HT-29 (cell line): ENCODE data around the gene CDKN3. TPM values are rescaled to one million over a fixed set of nuclear protein-coding genes. Genes with fewer than 3 reads are reported as not detected.
"Not testable (repeated sequence)": the region's sequence is repeated elsewhere in the genome, so short reads cannot be mapped to it uniquely, and the experiment has no call there.

Source experiments
- DNase-seq: peaks from one replicate; pipeline ENCODE4 v3.0.0-alpha.2; 2015; ENCODE audit warnings: low spot score
- total RNA-seq: library from RNA; depleted of rRNA; stranded (reverse); fragments of >200 nt; shearing (Covaris generic); gene quantifications from 2 replicates; pipeline ENCODE4 v1.2.3, GENCODE V29; 2014

Gene CDKN3
- total RNA-seq, 1 experiment from 2014 or later, result 28.7 TPM

DNA sequence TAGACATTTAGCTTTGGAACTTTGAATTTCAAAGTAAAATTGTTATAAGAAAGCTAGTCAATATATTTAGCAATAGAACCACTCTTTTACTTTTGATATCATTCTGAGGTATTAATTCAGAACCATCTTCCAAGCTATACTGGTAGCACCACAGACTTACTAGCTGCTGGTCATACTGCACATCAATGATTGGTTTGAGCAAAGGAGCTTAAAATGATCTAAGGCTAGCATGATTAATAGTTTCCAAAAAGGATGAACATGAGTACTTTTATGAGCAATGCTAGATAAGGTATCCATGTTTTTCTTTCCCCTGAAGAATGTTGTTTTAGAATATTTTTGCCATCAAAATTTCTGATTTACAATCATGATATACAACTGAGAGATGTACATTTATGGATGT lies 27.2 kb downstream of the CDKN3 start:
- DNase-seq, result no peak

DNA sequence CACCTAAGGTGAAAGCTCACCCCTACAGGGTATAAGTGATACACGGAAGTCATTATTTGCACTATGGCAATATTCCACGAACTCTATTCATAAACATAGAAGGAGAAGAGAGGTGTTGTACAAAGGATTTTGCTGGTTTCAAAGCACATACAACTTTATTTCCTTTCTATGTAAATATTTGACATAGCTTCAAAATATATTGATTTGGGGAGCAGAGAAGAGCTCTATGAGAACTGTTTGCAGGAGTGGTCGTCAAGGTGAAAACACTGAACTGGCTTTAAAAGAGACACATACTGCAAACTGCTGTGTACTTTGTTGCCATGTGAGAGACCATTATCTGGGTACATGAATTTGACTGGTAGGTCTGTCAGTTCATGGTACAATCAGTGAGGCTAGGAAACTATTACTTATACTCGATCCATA lies 27.7 kb downstream of the CDKN3 start:
- no peak for DNase-seq

DNA sequence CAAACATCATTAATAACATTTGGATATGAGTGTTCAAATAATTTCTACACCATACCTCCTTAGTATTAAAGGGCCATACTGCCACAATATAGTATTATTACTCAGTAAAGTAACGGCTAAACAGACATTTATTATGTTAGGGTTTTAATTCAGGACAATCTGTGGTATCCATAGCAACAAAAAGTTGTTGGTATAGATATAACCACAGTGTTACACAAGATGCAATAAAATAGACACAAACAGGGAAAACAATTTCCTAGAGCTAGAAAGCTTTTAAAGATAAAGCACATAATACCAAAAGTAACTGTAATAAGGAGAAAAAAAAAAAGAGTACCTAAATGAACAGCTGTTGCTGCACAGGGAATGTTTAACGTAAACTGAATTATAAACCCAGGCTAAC lies 28.3 kb downstream of the CDKN3 start:
- DNase-seq, result no peak

DNA sequence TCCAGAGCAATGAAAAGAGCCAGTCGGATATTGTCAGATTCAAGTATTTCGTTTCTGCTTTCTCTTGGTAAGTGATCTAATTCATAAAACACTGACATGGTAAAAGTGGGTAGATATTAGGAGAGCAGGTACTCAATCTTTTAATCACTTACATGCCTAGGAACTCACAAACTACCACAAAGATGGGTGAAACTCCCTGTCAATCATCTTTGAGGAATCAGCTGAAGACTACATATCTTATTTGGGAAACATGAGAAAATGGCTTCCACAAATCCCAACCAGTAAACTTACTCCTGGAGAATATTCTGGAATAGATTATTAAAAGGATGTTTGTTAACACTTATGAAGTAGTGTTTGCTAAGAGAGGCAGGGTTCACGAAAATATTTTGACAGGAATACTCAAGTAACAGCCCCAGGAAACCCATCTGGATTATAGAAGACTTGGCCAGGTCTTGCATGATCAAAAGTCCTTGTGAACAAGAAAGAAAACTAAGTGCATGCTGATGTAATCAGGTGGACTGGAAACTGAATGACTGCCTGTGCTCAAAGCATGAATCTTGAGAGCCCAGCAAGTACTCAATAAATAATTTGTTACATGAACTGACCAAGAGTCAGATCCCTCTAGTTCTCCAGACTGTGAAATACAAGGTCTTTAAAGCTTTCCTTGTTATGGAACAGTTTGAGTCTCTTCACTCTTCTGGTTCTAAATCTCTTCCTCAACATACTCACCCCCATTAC lies 28.9 kb downstream of the CDKN3 start:
- no peak for DNase-seq

DNA sequence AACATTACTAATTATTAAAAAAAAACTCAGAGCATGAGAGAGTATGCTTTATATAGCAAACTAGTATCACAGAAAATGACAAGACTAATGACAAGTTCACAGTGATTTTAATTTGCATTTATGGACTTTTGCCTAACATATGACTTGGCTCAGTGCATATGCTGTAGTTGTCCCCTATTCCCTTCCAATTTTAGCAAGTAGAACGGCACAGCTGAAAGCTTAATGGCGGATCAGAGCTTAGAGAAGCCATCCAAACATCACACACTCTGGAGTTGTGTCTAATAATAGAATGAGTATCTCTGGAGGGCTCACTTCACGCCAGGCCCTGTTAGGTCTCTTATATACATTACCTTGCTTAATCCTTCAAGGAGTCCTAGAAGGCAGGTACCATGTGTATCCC lies 31.1 kb downstream of the CDKN3 start:
- DNase-seq, result no peak

DNA sequence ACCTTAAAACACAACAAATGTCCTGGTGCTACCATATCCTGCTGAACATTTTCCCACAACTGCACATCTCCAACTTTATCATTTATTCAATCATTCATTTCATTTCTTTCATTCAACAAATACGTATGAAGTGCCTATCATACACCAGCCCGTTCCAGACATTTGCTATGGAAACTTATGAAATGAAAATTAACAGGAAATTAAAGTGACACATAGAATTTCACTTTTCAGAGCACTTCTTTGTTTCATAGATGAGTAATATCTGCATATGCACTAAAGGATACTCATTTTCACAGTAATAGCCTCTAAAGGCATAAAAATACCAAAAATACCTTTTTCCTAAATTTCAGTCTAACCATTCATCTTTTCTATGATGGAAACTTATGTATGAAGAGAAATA lies 31.7 kb downstream of the CDKN3 start:
- no peak for DNase-seq

DNA sequence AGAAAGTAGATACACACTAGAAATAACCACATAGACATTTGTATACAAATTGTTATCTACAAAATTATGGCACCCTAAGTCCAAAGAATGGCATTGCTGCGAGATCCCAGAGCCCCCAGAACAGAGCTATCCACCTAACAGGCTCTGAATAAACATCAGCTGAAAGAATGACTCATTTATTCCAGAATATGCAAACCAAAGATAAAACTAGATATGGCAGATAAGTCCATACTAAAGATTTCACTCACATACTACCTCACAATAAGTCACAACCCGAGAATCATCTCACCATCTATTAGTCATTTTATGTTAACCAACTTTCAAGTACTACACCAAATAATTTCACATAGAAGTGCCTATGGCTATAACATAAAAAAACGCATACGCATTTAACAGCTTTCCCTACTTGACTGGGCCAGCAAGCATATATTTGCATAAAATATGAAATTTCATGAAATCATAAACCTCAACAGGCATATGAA lies 38.7 kb downstream of the CDKN3 start:
- DNase-seq, result no peak

DNA sequence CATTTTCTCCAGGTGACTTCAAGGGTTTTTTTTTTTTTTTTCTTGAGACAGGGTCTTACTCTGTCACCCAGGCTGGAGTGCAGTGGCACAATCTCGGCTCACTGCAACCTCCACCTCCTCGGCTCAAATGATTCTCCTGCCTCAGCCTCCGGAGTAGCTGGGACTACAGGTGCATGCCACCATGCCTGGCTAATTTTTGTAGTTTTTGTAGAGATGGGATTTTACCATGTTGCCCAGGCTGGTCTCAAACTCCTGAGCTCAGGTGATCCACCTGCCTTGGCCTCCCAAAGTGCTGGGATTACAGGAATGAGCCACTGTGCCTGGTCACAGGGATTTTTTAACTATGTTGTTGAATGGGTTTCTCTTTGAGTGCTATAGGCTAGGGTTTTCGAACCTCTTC lies 41.1 kb downstream of the CDKN3 start:
- DNase-seq, result not testable (repeated sequence)

DNA sequence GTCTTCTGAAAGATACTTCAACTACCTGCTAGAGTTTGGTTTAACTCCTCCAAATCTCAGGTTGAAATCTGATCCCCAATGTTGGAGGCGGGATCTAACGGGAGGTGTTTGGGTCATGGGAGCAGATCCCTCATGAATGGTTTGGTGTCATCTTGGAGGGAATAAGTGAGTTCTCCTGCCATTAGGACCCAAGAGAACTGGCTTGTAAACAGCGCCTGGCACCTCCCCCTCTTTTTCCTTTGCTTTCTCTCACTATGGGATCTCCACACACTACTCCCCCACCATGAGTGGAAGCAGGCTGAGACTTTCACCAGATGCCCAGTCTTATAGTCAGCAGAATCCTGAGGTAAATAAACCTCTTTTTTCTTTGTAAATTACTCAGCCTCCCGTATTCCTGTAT lies 41.9 kb downstream of the CDKN3 start:
- no peak for DNase-seq

DNA sequence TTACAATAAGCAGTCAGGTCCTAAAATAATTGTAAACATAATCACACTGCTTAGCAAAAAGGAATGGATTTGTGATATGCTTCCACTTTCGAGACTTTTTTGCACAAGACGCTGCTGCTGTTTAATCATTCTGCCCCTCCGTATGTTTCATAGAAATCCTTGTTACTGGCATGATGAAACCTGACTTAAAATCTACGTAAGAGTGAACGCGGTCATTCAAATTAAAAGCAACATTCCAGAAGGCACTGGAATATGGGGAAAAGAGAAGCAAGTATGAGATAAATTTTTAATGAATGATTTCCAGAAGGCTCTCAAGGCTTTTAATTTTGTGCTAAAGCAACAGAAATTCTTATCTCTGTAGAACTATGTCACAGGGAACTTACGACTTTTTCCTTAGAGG lies 43.2 kb downstream of the CDKN3 start:
- peak; percentile 16 for DNase-seq

DNA sequence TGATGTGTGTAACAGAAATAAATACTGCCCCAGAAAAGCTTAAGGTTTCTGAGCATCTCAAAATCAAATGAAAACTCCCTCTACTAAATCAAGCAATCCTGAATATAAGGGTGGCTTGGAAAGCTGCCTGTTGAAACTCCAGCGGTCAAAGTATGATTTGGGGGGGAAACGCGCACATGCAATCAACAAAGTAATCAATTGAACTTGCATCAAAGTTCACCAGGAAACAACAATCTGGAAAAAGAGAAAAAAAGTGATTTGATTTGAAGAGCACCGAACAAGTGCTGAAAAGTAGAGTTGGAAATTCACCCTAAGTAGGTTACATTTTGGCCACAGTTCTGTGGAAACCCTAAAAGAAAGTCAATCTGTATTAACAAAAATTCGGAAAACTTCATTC lies 43.7 kb downstream of the CDKN3 start:
- DNase-seq, result no peak

DNA sequence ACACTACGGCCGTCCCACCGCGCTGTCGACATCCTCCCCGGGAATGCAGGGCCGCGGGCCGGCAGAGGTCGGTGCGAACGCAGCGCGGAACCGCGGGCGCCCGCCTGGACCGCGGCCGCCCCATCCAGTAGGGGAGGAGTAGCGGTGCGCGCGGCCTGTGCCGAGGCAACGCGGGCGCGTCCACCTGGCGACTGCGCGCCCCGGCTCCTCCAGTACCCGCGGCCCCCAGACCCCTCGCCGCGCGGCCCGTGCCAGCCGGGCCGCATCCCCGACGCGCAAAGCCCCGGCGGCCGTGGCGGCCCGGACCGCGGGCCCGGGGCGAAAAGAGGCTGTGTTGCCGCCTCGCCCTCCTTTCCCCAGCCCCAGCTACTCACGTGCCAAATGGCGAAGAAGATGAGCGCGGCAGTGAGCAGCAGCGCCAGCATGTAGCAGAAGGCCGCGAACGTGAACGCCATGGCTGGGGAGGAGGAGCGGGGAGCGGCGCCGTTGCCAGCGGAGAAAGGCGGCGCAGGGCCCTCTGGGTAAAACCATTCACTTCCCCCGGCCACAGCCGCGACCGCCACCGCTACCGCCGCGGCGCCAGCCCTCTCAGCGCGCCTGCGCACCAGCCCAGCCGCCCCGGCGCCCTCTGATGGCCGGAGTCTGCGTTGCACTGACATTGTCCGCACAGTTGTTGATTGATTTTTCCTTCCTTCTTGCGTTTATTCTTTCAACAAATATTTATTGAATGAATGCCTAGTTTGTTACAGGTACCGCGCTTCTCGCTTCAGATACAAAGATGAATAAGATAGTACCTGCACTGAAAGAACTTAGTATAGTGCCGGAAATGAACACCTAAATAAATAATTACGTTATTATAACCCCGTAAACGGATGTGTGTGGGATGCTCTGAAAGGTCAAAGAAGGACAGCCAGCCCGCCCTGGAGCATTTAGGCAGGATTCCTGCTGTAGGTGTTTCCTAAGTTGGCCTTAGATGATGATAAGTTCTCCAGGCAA lies 44.4 kb downstream of the CDKN3 start, which contains the start of gene CNIH1:
Gene CNIH1, minus strand, starts transcription at position 502 of the 996 bp plus-strand sequence. Its CDS starts 47 bp downstream, at position 455.
- peak; percentile 91 for DNase-seq

DNA sequence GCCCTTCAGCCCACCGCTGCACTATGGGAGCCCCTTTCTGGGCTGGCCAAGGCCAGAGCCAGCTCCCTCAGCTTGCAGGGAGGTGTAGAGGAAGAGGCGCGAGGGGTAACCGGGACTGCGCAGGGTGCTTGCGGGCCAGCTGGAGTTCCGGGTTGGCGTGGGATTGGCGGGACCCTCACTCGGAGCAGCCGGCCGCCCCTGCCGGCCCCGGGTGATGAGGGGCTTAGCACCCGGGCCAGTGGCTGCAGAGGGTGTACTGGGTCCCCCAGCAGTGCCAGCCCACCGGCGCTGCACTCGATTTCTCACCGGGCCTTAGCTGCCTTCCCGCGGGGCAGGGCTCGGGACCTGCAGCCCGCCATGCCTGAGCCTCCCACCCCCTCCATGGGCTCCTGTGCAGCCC lies 46.2 kb downstream of the CDKN3 start:
- not testable (repeated sequence) for DNase-seq

DNA sequence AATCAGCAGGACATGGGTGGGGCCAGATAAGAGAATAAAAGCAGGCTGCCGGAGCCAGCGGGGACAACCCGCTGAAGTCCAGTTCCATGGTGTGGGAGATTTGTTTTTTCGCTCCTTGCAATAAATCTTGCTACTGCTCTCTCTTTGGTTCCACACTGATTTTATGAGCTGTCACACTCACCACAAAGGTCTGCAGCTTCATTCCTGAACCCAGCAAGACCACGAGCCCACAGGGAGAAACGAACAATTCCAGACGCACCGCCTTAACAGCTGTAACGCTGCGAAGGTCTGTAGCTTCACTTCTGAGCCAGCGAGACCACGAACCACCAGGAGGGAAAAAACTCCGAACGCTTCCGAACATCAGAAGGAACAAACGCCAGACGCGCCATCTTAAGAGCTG lies 47.2 kb downstream of the CDKN3 start:
- no peak for DNase-seq

DNA sequence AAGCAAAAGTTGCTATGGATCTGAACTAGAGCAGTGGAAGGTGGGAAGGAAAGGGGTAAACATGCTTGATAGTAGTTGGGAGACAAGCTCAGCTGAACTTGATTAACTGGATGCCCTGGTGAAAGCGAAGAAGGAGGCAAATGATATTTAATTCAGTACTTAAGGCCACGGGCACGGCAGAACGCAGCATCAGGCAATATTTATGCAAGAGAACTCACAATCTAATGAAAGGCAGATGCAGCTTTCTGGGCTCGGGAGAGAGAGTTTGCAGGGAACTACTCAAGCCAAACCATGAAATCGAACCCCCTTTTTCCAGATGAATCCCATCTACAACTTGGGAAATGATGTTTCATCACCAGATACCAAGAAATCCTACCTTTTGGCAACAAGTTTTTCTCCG lies 47.9 kb downstream of the CDKN3 start:
- no peak for DNase-seq

DNA sequence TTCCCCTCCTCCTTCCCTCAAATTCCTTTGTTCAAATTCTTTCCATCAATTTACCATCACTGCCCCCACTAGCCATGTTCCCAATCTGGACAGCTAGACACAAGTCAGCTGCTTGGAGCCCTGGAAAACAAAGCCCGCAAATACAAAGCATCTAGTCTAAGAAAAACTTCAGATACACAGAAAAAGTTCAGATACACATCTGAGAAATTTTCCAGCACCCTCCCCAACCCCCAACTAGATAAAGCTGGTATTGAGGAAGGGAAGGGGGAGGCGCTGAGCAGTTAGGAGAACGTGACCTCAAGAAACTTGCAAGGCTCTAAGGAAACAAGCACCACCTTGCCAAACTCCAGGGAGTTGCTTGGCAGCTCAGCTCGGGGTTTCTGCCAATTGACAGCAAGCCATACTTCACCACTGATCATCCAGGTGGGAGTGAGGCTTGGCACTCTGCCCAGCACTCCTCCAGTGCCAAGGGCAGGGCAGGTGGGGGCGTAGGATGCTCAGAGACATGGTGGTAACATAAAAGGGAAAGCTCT lies 49.4 kb downstream of the CDKN3 start:
- DNase-seq, result no peak

DNA sequence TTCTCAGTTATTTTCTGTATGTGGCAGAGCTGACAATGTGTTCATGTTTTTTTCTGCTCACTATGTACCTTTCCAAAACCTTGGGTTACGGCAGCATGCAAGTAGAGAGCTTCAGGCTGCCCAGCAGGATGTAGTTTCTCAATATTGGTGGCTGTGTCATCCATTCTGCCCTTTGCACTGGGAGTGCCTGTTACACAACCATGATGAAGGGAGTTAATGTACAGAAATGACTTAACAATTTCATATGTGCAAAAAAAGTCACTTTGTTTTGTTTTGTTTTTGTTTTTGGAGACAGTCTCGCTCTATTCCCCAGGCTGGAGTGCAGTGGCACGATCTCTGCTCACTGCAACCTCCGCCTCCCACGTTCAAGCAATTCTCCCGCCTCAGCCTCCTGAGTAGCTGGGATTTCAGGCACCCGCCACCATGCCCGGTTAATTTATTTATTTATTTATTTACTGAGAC lies 50.5 kb downstream of the CDKN3 start:
- DNase-seq, result peak; percentile 42

DNA sequence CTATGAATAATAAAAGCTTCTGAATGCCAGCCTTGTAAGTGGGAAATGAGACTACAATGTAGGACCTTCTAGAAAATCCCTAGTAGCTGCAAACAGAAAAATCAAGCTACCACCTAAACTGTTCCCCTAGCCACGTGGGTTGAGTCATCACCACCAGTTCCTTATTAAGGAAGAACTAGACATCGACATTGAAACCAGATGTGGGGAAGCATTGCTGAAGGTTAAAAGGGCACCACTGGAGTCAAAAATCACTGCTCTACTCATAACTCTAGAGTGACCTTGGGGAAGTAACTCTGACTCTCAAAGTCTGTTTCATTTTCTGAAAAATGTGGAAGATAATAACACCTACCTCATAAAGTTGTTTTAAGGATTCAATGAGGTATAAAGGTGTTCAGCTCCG lies 53.7 kb downstream of the CDKN3 start:
- DNase-seq, result no peak

DNA sequence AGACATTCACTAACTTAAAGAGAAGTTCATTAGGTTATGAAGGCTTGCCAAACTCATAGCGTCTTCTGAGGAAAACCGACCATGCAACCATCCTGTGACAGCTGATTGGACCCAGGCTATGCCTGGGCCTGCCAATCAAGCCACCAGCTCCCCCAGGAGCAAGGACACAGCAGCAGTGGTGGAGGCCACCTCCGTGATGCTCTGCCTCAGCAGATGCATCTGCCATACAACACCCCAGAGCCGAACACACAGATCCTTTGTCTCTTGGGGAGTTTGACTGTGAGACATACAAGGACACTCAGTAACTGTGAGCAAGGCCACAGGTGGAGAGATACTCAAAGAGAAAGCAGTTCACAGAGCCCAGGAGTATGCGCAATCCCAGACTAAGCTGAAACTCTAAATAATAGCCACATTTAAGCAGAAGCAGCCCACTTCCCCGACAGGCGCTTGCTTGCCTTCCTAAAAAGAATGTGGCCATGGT lies 54.4 kb downstream of the CDKN3 start:
- no peak for DNase-seq

DNA sequence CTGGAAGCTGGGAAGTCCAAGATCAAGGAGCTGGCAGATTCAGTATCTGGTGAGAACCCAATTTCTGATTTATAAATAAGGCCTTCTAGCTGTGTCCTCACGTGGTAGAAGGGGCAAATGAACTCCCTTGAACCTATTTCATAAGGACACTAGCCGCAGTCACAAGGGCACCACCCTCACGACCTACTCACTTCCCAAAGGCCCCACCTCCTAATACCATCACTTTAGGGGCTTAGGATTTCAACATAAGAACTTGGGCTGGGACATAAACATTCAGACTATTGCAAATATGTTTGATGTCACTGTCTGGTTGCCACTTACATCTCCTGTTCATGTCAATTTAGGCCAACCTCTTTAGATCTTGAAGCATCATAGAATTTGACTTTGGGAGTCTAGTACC lies 55.2 kb downstream of the CDKN3 start:
- no peak for DNase-seq

DNA sequence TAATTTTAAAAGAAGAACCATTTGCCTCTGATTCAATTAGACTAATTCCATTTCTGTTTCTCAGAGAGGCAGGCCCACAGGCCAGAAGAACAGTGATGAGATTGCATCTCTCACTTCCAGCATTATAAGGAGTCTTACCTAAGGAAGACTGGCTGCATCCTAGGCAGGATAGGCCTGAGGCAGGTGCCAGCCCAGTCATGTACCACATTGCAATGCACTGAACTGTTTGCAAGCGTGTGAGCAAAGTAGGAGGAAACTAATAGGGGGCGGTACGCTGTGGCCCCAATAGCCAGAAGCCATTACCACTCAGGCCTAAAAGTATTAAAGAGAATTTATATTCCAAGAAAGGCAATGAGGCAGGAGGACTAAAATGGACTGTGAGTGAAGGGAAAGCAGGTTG lies 56.4 kb downstream of the CDKN3 start:
- DNase-seq, result no peak

DNA sequence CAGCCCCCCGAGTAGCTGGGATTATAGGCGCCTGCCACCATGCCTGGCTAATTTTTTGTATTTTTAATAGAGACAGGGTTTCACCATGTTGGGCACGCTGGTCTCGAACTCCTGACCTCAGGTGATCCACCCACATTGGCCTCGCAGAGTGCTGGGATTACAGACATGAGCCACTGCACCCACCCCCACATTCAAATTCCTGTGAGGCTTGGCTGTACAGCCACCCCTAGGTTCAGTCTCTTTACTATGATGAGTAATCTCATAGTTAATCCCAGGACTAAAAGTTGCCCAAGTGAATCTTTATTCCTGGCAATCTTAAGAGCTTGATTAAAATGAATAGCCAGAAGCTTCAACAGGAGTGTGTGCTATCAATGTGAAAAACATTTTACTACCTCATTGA lies 57.2 kb downstream of the CDKN3 start:
- not testable (repeated sequence) for DNase-seq
